ENCODE data around the gene DUSP19. TPM values are rescaled to one million over a fixed set of nuclear protein-coding genes. Genes with fewer than 3 reads are reported as not detected.
A peak's percentile ranks its signal among the peaks of the same experiment; 100 is the strongest.

DUSP19 gene
- total RNA-seq, 6 experiments from 2014 or later = 0.37 to 1.5 (median 0.78) TPM

DNA sequence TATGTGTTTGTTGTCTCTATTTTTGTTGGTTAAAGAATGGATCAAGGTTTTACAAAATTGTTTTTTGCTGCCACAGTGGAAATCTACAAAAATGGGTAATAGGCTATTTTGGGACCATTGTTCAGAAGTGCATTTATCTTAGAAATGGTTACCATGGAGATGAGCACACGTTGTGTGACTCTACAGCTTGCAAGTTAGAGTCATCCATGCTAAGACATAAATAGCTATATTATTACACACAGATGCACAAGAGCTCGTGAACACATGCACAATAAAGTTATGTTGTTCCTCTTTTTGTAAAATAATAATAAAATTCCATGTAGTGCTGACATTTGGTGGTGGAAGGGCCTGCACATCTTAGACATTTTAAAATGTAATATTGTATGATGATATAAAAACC, 15.5 kb upstream of the DUSP19 start:
- DNase-seq (no peak), ATAC-seq (no peak)
- intact Hi-C loops (cut with DNase I) = no loop called here
- Histone ChIP-seq H3K27me3 (no peaks in the 10 kb centered on the region), H3K27ac (no peak overlapping the region), H3K4me3 (no peak overlapping the region), H3K9me3 (no peaks in the 10 kb centered on the region), H3K4me1 (no peaks in the 10 kb centered on the region), H3K36me3 (no peaks in the 10 kb centered on the region)
- TF ChIP-seq POLR2A (IDR thresholded peaks at IDR 0.05) = no peak
- TF ChIP-seq, protein P1, sequence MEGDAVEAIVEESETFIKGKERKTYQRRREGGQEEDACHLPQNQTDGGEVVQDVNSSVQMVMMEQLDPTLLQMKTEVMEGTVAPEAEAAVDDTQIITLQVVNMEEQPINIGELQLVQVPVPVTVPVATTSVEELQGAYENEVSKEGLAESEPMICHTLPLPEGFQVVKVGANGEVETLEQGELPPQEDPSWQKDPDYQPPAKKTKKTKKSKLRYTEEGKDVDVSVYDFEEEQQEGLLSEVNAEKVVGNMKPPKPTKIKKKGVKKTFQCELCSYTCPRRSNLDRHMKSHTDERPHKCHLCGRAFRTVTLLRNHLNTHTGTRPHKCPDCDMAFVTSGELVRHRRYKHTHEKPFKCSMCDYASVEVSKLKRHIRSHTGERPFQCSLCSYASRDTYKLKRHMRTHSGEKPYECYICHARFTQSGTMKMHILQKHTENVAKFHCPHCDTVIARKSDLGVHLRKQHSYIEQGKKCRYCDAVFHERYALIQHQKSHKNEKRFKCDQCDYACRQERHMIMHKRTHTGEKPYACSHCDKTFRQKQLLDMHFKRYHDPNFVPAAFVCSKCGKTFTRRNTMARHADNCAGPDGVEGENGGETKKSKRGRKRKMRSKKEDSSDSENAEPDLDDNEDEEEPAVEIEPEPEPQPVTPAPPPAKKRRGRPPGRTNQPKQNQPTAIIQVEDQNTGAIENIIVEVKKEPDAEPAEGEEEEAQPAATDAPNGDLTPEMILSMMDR (IDR thresholded peaks at IDR 0.05) = no peak
- WGBS (ENCODE audit: insufficient coverage, low coverage, low lambda C conversion rate, missing lambda C conversion rate) = 41% methylated on average over 2 of the region's 2 CpGs

DNA sequence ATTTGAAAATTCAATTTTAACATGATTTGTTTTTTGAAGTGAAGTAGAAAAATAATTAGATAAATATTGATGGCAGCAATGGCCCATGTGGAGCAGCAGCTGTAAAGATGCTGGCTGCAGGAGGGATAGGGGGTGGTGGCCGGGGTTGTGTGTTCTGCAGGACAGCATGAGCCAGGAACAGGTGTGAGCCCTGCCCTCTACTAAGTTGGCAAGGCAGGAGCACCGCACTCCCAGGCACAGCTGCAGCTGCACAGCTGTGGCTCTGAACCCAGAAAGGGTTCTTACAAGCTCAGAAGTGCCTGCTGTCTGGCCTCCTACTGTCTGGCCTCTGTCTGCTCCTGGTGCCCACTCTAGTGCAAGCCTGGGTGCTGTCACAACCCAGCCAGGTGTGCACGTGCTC, 10.0 kb upstream of the DUSP19 start:
- no peak for DNase-seq
- 100% methylated on average over 1 of the region's 3 CpGs for WGBS (ENCODE audit: insufficient coverage, low coverage, low lambda C conversion rate, missing lambda C conversion rate)
- TF ChIP-seq, protein P1 (IDR thresholded peaks at IDR 0.05) = no peak
- no peak for TF ChIP-seq POLR2A (IDR thresholded peaks at IDR 0.05)
- no peak for ATAC-seq
- Histone ChIP-seq H3K27me3 (no peaks in the 10 kb centered on the region), H3K4me1 (no peaks in the 10 kb centered on the region), H3K9me3 (no peaks in the 10 kb centered on the region), H3K27ac (no peak overlapping the region), H3K4me3 (no peak overlapping the region), H3K36me3 (no peaks in the 10 kb centered on the region)
- intact Hi-C loops (cut with DNase I) = no loop called here

DNA sequence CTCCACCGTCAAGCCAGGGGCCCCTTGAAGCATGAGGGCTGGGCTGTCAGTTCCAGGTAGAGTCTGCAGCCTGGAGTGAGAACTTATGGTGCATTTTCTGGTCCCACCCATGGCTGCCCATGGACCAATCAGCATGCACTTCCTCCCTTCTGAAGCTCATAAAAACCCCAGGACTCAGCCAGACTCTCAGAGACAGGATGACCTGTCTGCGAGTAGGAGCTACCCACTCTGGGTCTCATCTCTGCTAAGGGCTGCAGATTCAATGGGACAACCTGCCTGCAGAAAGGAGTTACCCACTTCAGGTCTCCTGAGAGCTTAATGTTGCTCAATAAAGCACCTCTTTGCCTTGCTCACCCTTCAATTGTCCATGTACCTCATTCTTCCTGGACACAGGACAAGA, 9.4 kb upstream of the DUSP19 start:
- no peak overlapping the region for H3K27ac ChIP-seq
- no peak for TF ChIP-seq POLR2A (IDR thresholded peaks at IDR 0.05)
- TF ChIP-seq, protein P1 (IDR thresholded peaks at IDR 0.05) = no peak
- DNase-seq = no peak
- WGBS (ENCODE audit: insufficient coverage, low coverage, low lambda C conversion rate, missing lambda C conversion rate) = no CpG with 5 or more reads among the region's 2 CpGs
- H3K36me3 ChIP-seq = no peaks in the 10 kb centered on the region
- no peaks in the 10 kb centered on the region for H3K4me1 ChIP-seq
- H3K9me3 ChIP-seq = no peaks in the 10 kb centered on the region
- H3K4me3 ChIP-seq = no peak overlapping the region
- ATAC-seq = no peak
- no peaks in the 10 kb centered on the region for H3K27me3 ChIP-seq
- intact Hi-C loops (cut with DNase I) = no loop called here

DNA sequence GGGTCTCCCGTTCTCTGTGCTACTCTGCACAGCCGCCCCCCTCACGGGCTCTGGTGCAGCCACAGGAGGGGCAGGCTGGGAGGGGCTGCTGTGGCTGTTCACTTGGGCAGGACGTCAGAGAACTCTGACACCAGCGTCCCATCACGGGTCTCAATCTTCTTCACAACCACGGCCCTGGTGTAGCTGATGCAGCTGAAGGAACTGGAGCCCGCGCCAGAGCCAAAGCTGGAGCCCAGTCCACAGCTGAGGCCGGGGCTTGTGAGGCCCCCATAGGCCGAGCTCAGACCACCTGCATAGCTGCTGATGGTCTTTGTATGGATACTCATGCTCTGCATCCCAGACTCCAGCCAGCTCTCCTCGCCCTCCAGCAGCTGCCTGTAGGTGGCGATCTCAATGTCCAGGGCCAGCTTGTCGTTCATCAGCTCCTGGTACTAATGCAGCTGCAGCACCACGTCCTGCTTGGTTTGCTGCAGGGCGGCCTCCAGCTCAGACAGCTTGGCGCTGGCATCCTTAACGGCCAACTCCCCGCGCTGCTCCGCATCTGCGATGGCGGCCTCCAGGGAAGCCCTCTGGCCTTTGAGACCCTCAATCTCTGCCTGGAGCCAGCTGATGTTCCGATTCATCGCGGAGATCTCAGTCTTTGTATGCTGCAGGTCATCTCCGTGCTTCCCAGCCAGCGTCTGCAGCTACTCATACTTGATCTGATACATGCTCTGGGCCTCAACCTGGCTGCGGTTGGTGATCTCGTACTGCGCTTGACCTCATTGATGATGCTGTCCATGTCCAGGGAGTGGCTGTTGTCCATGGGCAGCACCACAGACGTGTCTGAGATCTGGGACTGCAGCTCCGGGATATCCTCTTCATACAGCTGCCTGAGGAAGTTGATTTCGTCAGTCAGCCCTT, 7.4 kb upstream of the DUSP19 start:
- H3K36me3 ChIP-seq = no peaks in the 10 kb centered on the region
- TF ChIP-seq, protein P1 (IDR thresholded peaks at IDR 0.05) = peak; percentile 20 to 53 (median 46)
- no peak for TF ChIP-seq POLR2A (IDR thresholded peaks at IDR 0.05)
- intact Hi-C loops (cut with DNase I) = no loop called here
- H3K4me1 ChIP-seq = no peaks in the 10 kb centered on the region
- H3K9me3 ChIP-seq = no peaks in the 10 kb centered on the region
- WGBS (ENCODE audit: insufficient coverage, low coverage, low lambda C conversion rate, missing lambda C conversion rate) = 80% methylated on average over 14 of the region's 34 CpGs
- H3K27me3 ChIP-seq = no peaks in the 10 kb centered on the region
- DNase-seq = peak in 2 of 3 donors; percentile 53 to 62
- H3K4me3 ChIP-seq = no peak overlapping the region
- H3K27ac ChIP-seq = no peak overlapping the region
- ATAC-seq = peak in 3 of 4 donors; percentile 51 to 65 (median 55)
